Measurements from ENCODE around the gene DNAJC8.

The DNAJC8 gene

DNA sequence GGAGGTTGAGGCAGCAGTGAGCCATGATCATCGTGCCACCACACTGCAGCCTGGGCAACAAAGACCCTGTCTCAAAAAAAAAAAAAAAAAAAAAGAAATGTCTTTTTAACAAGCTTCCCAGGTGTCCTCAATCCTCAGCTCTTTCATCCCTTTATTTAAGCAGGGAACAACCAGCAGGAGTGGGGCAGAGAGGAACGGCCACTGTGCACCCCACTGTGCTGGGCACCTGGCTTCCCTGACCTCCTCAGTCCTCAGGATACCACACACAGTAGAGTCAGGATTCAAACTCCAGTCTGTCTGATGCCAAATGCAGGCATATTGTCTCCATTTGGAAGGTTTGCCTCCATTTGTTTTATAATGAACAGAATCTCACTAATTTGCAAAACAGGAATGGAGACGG lies 36.5 kb downstream of the DNAJC8 start (continued):
- TF ChIP-seq, protein P1, sequence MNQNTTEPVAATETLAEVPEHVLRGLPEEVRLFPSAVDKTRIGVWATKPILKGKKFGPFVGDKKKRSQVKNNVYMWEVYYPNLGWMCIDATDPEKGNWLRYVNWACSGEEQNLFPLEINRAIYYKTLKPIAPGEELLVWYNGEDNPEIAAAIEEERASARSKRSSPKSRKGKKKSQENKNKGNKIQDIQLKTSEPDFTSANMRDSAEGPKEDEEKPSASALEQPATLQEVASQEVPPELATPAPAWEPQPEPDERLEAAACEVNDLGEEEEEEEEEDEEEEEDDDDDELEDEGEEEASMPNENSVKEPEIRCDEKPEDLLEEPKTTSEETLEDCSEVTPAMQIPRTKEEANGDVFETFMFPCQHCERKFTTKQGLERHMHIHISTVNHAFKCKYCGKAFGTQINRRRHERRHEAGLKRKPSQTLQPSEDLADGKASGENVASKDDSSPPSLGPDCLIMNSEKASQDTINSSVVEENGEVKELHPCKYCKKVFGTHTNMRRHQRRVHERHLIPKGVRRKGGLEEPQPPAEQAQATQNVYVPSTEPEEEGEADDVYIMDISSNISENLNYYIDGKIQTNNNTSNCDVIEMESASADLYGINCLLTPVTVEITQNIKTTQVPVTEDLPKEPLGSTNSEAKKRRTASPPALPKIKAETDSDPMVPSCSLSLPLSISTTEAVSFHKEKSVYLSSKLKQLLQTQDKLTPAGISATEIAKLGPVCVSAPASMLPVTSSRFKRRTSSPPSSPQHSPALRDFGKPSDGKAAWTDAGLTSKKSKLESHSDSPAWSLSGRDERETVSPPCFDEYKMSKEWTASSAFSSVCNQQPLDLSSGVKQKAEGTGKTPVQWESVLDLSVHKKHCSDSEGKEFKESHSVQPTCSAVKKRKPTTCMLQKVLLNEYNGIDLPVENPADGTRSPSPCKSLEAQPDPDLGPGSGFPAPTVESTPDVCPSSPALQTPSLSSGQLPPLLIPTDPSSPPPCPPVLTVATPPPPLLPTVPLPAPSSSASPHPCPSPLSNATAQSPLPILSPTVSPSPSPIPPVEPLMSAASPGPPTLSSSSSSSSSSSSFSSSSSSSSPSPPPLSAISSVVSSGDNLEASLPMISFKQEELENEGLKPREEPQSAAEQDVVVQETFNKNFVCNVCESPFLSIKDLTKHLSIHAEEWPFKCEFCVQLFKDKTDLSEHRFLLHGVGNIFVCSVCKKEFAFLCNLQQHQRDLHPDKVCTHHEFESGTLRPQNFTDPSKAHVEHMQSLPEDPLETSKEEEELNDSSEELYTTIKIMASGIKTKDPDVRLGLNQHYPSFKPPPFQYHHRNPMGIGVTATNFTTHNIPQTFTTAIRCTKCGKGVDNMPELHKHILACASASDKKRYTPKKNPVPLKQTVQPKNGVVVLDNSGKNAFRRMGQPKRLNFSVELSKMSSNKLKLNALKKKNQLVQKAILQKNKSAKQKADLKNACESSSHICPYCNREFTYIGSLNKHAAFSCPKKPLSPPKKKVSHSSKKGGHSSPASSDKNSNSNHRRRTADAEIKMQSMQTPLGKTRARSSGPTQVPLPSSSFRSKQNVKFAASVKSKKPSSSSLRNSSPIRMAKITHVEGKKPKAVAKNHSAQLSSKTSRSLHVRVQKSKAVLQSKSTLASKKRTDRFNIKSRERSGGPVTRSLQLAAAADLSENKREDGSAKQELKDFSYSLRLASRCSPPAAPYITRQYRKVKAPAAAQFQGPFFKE (tag by site-specific recombination; IDR thresholded peaks at IDR 0.05; ENCODE audit: borderline replicate concordance) = no peak
- TF ChIP-seq, protein P2, sequence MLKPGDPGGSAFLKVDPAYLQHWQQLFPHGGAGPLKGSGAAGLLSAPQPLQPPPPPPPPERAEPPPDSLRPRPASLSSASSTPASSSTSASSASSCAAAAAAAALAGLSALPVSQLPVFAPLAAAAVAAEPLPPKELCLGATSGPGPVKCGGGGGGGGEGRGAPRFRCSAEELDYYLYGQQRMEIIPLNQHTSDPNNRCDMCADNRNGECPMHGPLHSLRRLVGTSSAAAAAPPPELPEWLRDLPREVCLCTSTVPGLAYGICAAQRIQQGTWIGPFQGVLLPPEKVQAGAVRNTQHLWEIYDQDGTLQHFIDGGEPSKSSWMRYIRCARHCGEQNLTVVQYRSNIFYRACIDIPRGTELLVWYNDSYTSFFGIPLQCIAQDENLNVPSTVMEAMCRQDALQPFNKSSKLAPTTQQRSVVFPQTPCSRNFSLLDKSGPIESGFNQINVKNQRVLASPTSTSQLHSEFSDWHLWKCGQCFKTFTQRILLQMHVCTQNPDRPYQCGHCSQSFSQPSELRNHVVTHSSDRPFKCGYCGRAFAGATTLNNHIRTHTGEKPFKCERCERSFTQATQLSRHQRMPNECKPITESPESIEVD (tag by site-specific recombination; IDR thresholded peaks at IDR 0.05) = no peak
- TF ChIP-seq ZNF140 (tag by site-specific recombination; IDR thresholded peaks at IDR 0.05) = no peak
- TF ChIP-seq KLF10 (tag by site-specific recombination; IDR thresholded peaks at IDR 0.05) = no peak

DNA sequence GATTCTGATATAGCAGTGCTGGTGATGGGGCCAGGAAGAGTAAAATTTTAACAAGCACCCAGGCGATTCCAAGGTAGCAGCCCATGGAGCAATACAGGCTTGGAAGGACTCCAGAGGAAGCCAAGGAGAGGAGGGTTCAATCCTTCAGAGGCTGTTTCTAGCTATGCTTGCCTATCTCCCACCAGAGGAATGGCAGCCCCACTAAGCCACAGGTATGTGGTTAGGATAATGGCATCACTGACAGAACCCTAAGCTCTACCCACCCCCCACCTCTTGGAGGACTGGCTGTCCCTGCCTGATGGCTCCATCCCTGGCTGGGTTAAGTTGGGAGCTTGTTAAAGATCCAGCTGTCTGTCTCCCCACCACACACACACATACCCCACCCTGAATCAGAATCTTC lies 37.0 kb downstream of the DNAJC8 start:
- Histone ChIP-seq H3K4me3 (ENCODE audit: low read depth, low read length) (no peak overlapping the region), H3K4me1 (ENCODE audit: control insufficient read depth, insufficient read depth, low read length) (peaks cover 7% of the 10 kb centered on the region; the same call in 1 of the 2 replicates), H3K36me3 (ENCODE audit: control insufficient read depth in 2 of 2, insufficient read depth in 1 of 2, low read length in 2 of 2) (peaks cover 18 to 39% of the 10 kb centered on the region in 2 experiments), H3K27ac (ENCODE audit: extremely low read depth, low read depth, low read length) (no peak overlapping the region), H3K9me3 (ENCODE audit: control insufficient read depth, insufficient read depth, low read depth, low read length) (no peaks in the 10 kb centered on the region)
- TF ChIP-seq SCRT2 (tag by site-specific recombination; IDR thresholded peaks at IDR 0.05) = peak; percentile 35; the same call in 1 of the 2 replicates
- no peak for TF ChIP-seq YY1 (tag by site-specific recombination; IDR thresholded peaks at IDR 0.05)
- CTCF ChIA-PET = interaction anchor here (0.6 to 3.6 kb wide), 5 partner anchors 10 to 844 kb away, joined by 3 to 18 read pairs (median 4); partner anchors contain the start of gene PTAFR
- POLR2A ChIA-PET = no interaction called here

DNA sequence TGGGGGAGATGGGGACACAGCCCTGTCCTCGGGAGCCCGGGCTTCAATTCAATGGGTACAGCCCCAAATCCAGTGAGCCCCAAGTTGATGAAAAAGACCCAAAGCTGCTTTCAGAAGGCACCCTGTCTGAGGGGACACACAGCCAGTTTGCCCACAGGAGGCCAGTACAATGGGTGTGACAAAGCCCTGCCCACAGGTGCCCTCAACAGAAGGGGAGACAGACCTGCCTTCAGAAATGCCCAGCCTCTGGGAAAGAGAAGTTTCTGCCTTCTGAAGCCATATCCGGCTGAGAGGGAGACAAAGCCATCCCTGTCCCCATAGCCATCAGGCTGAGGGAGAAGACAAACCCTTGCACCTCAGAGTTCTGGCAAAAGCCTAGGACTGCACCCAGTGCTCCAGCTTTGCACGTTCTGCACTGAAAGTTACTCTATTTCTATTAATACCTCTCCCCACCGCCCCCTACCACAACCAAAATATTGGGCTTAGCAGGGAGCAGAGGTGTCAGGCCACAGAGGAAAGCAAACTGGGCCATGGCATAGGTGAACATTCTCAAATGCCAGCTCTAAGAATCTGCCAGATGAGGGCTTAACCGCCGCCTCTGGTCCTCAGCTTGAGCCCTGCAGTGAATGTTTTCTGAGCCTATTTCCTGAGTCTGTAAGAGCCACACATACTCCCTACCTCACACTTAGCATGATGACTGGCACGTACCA lies 38.3 kb downstream of the DNAJC8 start:
- ChIA-PET POLR2A (interaction anchor here (0.6 to 0.7 kb wide), 2 partner anchors 9 to 55 kb away, joined by 3 read pairs; no protein-coding TSS in a partner anchor), CTCF (interaction anchor here (0.7 to 3.6 kb wide), 3 partner anchors 14 to 103 kb away, joined by 3 to 18 read pairs (median 15); no protein-coding TSS in a partner anchor)
- no peak overlapping the region for H3K4me3 ChIP-seq (ENCODE audit: low read depth, low read length)
- no peaks in the 10 kb centered on the region for H3K9me3 ChIP-seq (ENCODE audit: control insufficient read depth, insufficient read depth, low read depth, low read length)
- no peak overlapping the region for H3K27ac ChIP-seq (ENCODE audit: extremely low read depth, low read depth, low read length)
- peaks cover 9 to 26% of the 10 kb centered on the region in 2 experiments; a peak in 2 of 3 replicates for H3K36me3 ChIP-seq (ENCODE audit: control insufficient read depth in 2 of 2, insufficient read depth in 1 of 2, low read length in 2 of 2)
- peaks cover 7% of the 10 kb centered on the region; the same call in 1 of the 2 replicates for H3K4me1 ChIP-seq (ENCODE audit: control insufficient read depth, insufficient read depth, low read length)
- no peak for TF ChIP-seq FEZF1 (tag by site-specific recombination; IDR thresholded peaks at IDR 0.05)
- no peak for TF ChIP-seq ZNF121 (tag by site-specific recombination; IDR thresholded peaks at IDR 0.05)
- TF ChIP-seq ZNF302 (tag by site-specific recombination; IDR thresholded peaks at IDR 0.05; ENCODE audit: low read depth) = no peak
- TF ChIP-seq ZNF76 (tag by site-specific recombination; IDR thresholded peaks at IDR 0.05; ENCODE audit: borderline replicate concordance, low read depth) = no peak
- TF ChIP-seq, protein P3, sequence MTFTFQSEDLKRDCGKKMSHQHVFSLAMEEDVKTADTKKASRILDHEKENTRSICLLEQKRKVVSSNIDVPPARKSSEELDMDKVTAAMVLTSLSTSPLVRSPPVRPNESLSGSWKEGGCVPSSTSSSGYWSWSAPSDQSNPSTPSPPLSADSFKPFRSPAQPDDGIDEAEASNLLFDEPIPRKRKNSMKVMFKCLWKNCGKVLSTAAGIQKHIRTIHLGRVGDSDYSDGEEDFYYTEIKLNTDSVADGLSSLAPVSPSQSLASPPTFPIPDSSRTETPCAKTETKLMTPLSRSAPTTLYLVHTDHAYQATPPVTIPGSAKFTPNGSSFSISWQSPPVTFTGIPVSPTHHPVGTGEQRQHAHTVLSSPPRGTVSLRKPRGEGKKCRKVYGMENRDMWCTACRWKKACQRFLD (tag by site-specific recombination; IDR thresholded peaks at IDR 0.05) = no peak
- TF ChIP-seq ZNF530 (tag by site-specific recombination; IDR thresholded peaks at IDR 0.05; ENCODE audit: low read depth) = no peak
- TF ChIP-seq ZXDB (tag by site-specific recombination; IDR thresholded peaks at IDR 0.05) = no peak
- TF ChIP-seq BCL11B (tag by site-specific recombination; IDR thresholded peaks at IDR 0.05; ENCODE audit: low read depth) = no peak
- TF ChIP-seq IKZF3 (tag by site-specific recombination; IDR thresholded peaks at IDR 0.05) = no peak
- TF ChIP-seq, protein P4, sequence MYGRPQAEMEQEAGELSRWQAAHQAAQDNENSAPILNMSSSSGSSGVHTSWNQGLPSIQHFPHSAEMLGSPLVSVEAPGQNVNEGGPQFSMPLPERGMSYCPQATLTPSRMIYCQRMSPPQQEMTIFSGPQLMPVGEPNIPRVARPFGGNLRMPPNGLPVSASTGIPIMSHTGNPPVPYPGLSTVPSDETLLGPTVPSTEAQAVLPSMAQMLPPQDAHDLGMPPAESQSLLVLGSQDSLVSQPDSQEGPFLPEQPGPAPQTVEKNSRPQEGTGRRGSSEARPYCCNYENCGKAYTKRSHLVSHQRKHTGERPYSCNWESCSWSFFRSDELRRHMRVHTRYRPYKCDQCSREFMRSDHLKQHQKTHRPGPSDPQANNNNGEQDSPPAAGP (tag by site-specific recombination; IDR thresholded peaks at IDR 0.05) = no peak
- TF ChIP-seq ZNF529 (tag by site-specific recombination; IDR thresholded peaks at IDR 0.05; ENCODE audit: insufficient replicate concordance) = no peak
- no peak for TF ChIP-seq ZNF266 (tag by site-specific recombination; IDR thresholded peaks at IDR 0.05; ENCODE audit: low read depth)
- no peak for TF ChIP-seq ZNF707 (tag by site-specific recombination; IDR thresholded peaks at IDR 0.05)
- TF ChIP-seq YY1 (tag by site-specific recombination; IDR thresholded peaks at IDR 0.05) = no peak
- no peak for TF ChIP-seq EGR2 (tag by site-specific recombination; IDR thresholded peaks at IDR 0.05; ENCODE audit: low read depth)
- TF ChIP-seq ZNF561 (tag by site-specific recombination; IDR thresholded peaks at IDR 0.05; ENCODE audit: borderline replicate concordance) = no peak
- TF ChIP-seq ZNF670 (tag by site-specific recombination; IDR thresholded peaks at IDR 0.05; ENCODE audit: low read depth) = no peak
- no peak for TF ChIP-seq ZNF792 (tag by site-specific recombination; IDR thresholded peaks at IDR 0.05)
